BE2C (cell line): ENCODE results near the gene WDFY3.

Experiments
- DNase-seq: peaks from one replicate; pipeline ENCODE4 v3.0.0-alpha.2; 2020
- H3K27me3 ChIP-seq: fragments of 250-450 bp; sonication (Bioruptor Pico); 2 replicates; pipeline ENCODE4 v1.5.1; 2020; ENCODE audit warnings: mild to moderate bottlenecking
- H3K36me3 ChIP-seq: fragments of 250-450 bp; sonication (Bioruptor Pico); 2 replicates; pipeline ENCODE4 v1.5.1; 2020; ENCODE audit warnings: mild to moderate bottlenecking
- H3K4me1 ChIP-seq: fragments of 250-450 bp; sonication (Bioruptor Pico); 2 replicates; pipeline ENCODE4 v1.5.1; 2020
- H3K4me3 ChIP-seq: 2 replicates; pipeline ENCODE4 v1.5.1; 2011; ENCODE audit warnings: low read depth, low read length
- H3K9me3 ChIP-seq: fragments of 250-450 bp; sonication (Bioruptor Pico); 2 replicates; pipeline ENCODE4 v1.5.1; 2020
- TF ChIP-seq, protein P1 (sequence below): IDR thresholded peaks from 2 replicates; pipeline ENCODE4 v1.5.1; 2012; ENCODE audit warnings: mild to moderate bottlenecking, low read depth, low read length

Gene WDFY3

DNA sequence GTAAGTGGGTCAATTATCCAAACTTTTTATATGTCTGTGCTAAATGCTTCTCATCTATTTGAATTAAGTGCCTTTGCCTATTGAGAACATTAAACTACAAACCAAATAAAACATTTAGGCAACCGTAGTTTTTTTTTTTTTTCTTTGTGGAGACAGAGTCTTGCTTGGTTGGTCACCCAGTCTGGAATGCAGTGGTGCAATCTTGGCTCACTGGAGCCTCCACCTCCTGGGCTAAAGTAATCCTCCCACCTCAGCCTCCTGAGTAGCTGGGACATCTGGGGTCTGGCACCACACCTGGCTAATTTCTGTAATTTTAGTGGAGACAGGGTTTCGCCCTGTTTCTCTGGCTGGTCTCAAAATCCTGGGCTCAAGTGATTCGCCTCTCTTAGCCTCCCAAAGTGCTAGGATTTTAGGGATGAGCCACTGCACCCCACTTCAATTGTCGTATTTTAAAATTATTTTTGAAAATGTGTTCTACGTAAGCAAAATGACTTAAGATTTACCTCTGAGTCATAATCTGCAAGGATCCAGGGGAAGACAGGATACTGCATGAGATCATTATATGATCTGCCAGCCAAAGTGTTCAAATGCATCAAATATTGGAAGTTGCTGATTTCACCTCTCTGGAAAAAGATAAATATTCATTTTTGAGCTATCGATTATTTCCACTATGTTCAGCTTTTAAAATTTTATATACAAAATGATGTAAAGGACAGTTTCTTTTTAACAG lies 257.9 kb downstream of the WDFY3 start:
- H3K4me3 ChIP-seq = no peak overlapping the region
- no peaks in the 10 kb centered on the region for H3K9me3 ChIP-seq
- H3K27me3 ChIP-seq = no peaks in the 10 kb centered on the region
- TF ChIP-seq, protein P1, sequence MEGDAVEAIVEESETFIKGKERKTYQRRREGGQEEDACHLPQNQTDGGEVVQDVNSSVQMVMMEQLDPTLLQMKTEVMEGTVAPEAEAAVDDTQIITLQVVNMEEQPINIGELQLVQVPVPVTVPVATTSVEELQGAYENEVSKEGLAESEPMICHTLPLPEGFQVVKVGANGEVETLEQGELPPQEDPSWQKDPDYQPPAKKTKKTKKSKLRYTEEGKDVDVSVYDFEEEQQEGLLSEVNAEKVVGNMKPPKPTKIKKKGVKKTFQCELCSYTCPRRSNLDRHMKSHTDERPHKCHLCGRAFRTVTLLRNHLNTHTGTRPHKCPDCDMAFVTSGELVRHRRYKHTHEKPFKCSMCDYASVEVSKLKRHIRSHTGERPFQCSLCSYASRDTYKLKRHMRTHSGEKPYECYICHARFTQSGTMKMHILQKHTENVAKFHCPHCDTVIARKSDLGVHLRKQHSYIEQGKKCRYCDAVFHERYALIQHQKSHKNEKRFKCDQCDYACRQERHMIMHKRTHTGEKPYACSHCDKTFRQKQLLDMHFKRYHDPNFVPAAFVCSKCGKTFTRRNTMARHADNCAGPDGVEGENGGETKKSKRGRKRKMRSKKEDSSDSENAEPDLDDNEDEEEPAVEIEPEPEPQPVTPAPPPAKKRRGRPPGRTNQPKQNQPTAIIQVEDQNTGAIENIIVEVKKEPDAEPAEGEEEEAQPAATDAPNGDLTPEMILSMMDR = no peak
- DNase-seq = no peak
- H3K4me1 ChIP-seq = no peaks in the 10 kb centered on the region
- peaks cover 37% of the 10 kb centered on the region for H3K36me3 ChIP-seq

DNA sequence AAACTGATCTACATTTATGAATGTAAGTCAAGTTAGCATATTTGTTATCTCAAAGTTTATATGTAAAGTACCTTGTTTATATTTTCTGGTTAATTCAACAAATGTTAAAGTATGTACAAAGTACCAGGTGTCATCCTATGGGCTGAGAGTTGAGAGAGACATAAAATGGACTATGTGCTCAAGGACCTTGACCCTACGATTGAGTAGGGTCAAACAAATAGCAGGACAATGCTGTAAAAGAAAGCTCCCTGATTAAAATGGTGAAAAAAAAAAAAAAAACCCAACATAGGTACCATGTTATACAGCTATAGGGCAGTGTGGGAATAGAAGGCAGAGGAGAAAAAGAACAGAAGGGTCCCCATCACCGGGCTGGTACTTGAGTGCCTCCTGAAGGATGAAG lies 260.2 kb downstream of the WDFY3 start:
- H3K4me3 ChIP-seq = no peak overlapping the region
- TF ChIP-seq, protein P1 = no peak
- DNase-seq = no peak
- no peaks in the 10 kb centered on the region for H3K27me3 ChIP-seq
- no peaks in the 10 kb centered on the region for H3K9me3 ChIP-seq
- no peaks in the 10 kb centered on the region for H3K4me1 ChIP-seq
- peaks cover 41% of the 10 kb centered on the region for H3K36me3 ChIP-seq

DNA sequence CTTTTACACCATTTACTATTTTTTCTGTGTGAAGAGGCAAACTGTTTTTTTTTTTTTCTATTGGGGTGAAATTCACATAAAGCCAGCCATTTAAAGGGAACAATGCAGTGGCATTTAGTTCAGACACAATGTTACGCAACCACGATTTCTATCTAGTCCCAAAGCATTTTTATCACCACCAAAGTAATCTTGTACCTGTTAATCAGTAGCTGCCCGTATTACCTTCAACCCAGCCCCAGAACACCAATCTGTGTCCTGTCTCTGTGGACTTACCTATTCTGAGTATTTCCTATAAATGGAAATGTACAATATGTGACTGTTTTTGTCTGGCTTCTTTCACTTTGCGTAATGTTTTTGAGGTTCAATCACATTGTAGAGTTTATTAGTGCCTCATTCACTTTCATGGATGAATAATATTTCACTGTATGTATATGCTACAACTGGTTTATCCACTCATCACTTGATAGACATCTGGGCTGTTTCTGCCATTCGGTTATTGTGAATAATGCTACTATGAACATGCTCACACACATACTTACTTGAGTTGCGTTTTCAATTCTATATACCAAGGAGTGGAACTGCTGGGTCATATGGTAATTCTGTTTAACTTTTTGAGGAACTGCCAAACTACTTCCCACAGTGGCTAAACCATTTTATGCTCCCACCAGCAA lies 267.4 kb downstream of the WDFY3 start:
- peaks cover 47% of the 10 kb centered on the region for H3K36me3 ChIP-seq
- H3K4me3 ChIP-seq = no peak overlapping the region
- no peaks in the 10 kb centered on the region for H3K9me3 ChIP-seq
- TF ChIP-seq, protein P1 = no peak
- no peaks in the 10 kb centered on the region for H3K27me3 ChIP-seq
- no peak for DNase-seq
- H3K4me1 ChIP-seq = no peaks in the 10 kb centered on the region

DNA sequence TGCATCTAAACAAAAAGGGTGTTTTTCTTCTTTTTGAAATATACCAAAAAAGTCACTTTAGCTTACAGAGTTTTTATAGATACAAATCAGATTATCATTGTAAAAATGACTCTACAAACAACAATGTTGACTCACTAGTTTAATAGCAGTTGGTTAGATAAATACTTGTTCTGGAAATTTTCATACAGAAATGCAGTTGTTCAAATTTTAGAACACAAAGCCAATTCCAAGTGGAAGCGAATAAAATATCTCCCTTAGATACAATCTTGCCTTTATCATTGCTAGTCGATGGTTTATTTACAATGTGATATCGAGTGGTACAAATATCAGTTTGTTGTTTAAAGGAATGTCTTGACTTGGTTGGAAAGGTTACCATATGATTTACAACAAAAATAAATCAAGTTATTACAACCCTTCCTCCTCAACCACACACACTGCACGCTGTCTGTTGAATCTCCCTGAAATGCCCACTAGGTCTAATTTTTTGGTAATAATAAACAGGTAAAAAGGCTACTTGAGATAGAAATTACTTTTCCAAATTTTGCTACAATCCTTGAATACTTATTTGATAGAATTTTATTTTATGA lies 268.8 kb downstream of the WDFY3 start:
- no peak for DNase-seq
- Histone ChIP-seq H3K9me3 (no peaks in the 10 kb centered on the region), H3K36me3 (peaks cover 48% of the 10 kb centered on the region), H3K4me1 (no peaks in the 10 kb centered on the region), H3K4me3 (no peak overlapping the region), H3K27me3 (no peaks in the 10 kb centered on the region)
- TF ChIP-seq, protein P1 = no peak

DNA sequence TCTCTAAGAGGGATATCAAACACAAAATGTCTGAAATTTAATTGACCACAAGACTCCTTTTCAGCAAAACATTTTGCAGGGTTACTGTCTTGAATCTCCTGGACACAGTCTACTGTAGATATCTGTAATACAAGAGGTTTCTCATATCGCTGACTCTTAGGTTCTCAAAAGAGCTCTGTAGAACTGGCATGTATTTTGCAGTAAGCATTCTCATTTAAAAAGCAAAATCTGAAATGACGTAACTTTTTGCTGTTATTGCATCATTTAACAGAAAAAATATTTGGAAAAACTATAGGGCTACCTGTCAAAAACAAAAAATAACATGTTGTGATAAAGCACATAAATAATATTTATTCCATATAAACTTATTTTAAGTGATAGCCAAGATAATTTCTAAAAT lies 269.3 kb downstream of the WDFY3 start:
- TF ChIP-seq, protein P1 = no peak
- H3K27me3 ChIP-seq = no peaks in the 10 kb centered on the region
- no peak overlapping the region for H3K4me3 ChIP-seq
- DNase-seq = no peak
- H3K9me3 ChIP-seq = no peaks in the 10 kb centered on the region
- no peaks in the 10 kb centered on the region for H3K4me1 ChIP-seq
- peaks cover 47% of the 10 kb centered on the region for H3K36me3 ChIP-seq

DNA sequence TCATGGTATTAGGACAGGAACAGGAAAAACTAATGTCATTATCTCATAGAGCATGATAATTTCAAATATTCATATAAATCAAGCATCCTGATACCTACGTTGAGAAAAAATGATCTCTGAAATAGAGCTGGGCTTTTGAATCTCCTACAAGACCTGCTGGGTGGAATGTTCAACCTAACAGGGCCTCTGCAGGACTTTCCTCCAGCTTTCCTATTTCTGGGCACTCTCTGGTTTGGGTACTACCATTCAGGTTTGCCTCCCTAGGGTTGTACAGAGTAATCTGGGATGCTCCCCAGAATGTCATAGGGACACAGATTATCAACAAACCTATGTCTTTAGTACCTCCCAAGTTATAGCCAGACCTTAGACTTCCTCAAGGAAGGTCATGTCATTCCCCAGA lies 274.7 kb downstream of the WDFY3 start:
- DNase-seq = no peak
- H3K36me3 ChIP-seq = peaks cover 44% of the 10 kb centered on the region

More for the DNA sequence above, 274.7 kb downstream of the WDFY3 start:
- no peaks in the 10 kb centered on the region for H3K4me1 ChIP-seq
- TF ChIP-seq, protein P1 = no peak
- H3K27me3 ChIP-seq = no peaks in the 10 kb centered on the region
- H3K9me3 ChIP-seq = no peaks in the 10 kb centered on the region
- H3K4me3 ChIP-seq = no peak overlapping the region
